HCT116 (cell line): ENCODE results near the gene CFAP54. TPM values are rescaled to one million over a fixed set of nuclear protein-coding genes. Genes with fewer than 3 reads are reported as not detected.

Experiments used
- ATAC-seq: fragments of 200-7000 bp; cut with Tn5 transposase; 2 replicates; pipeline ENCODE4 v1.9.1; 2020; ENCODE audit warnings: mild to moderate bottlenecking, moderate library complexity
- BruUV-seq: library from RNA; stranded (reverse); fragments of 400-500 nt; replicated peaks from 2 replicates; lab custom pipeline; 2021; lab: Mats Ljungman, UMichigan
- CTCF ChIA-PET: fragments of 300-600 bp; sonication (Branson Sonifier 250); formaldehyde crosslinking; loops from one replicate; lab custom pipeline; 2021; ENCODE audit warnings: antibody characterized with exemption; lab: Charles Lee
- POLR2A ChIA-PET: fragments of 300-600, 350-600 bp; sonication (Branson Sonifier 250); formaldehyde crosslinking; loops from one replicate; lab custom pipeline; 2021; ENCODE audit warnings: antibody characterized with exemption; lab: Charles Lee
- RAD21 ChIA-PET, 2 experiments: fragments of 300-600 bp; sonication (Branson Sonifier 250); formaldehyde crosslinking; loops; one replicate each; lab custom pipeline; 2023; ENCODE audit warnings: low total read pairs in 2 of 2; ENCODE audit not compliant: uncharacterized antibody in 2 of 2, unreplicated experiment in 2 of 2, low non-redundant PET in 1 of 2; lab: Charles Lee
- DNase-seq: peaks from one replicate; pipeline ENCODE4 v3.0.0-alpha.2; 2010; ENCODE audit warnings: low read depth, low spot score
- H2AFZ ChIP-seq: fragments of 200-600 bp; shearing (Covaris generic), sonication (generic); 2 replicates; pipeline ENCODE4 v1.6.1; 2017; ENCODE audit warnings: low read depth, mixed run types, mixed read lengths, antibody characterized with exemption, low read length; ENCODE audit not compliant: poor library complexity, severe bottlenecking
- H3K27ac ChIP-seq: 2 replicates; pipeline ENCODE4 v1.5.1; 2012; ENCODE audit warnings: low read depth, low read length
- H3K27me3 ChIP-seq: fragments of 200-600 bp; sonication (generic); 2 replicates; pipeline ENCODE4 v1.6.1; 2016; ENCODE audit warnings: mixed run types, low read length, mixed read lengths; ENCODE audit not compliant: insufficient read depth
- H3K36me3 ChIP-seq, 2 experiments: fragments of 200-500 bp in 1 of 2; fragments of 200-600 bp in 1 of 2; sonication (Bioruptor generic) in 1 of 2; sonication (generic) in 1 of 2; 2 replicates each; pipeline versions ENCODE4 v1.5.1 to v1.6.1; 2014 to 2016; ENCODE audit warnings: low read length in 2 of 2, inconsistent platforms in 1 of 2, mixed read lengths in 1 of 2, mixed run types in 1 of 2; ENCODE audit not compliant: insufficient read depth in 2 of 2, control insufficient read depth in 1 of 2
- H3K4me1 ChIP-seq, 2 experiments: fragments of 200-600 bp in 1 of 2; sonication (generic) in 1 of 2; 2 replicates each; pipeline versions ENCODE4 v1.5.1 to v1.6.1; 2012 to 2017; ENCODE audit warnings: low read length in 2 of 2, inconsistent platforms in 1 of 2, mild to moderate bottlenecking in 1 of 2, mixed read lengths in 1 of 2, mixed run types in 1 of 2, moderate library complexity in 1 of 2; ENCODE audit not compliant: insufficient read depth in 2 of 2, control insufficient read depth in 1 of 2
- H3K4me2 ChIP-seq: fragments of 200-600 bp; sonication (generic); 2 replicates; pipeline ENCODE4 v1.6.1; 2017; ENCODE audit warnings: mixed run types, low read length, mixed read lengths
- H3K4me3 ChIP-seq, 2 experiments: fragments of 200-600 bp in 1 of 2; sonication (generic) in 1 of 2; replicated peaks in 1 of 2; 2 replicates each; pipeline ENCODE4 v1.5.1; 2011 to 2016; ENCODE audit warnings: low read length in 2 of 2, control low read depth in 1 of 2, low read depth in 1 of 2, mild to moderate bottlenecking in 1 of 2, mixed read lengths in 1 of 2, mixed run types in 1 of 2
- H3K79me2 ChIP-seq: fragments of 200-600 bp; sonication (generic); 2 replicates; pipeline ENCODE4 v1.6.1; 2017; ENCODE audit warnings: mild to moderate bottlenecking, mixed run types, low read length, moderate library complexity, mixed read lengths; ENCODE audit not compliant: insufficient read depth
- H3K9ac ChIP-seq: fragments of 200-600 bp; sonication (generic); 2 replicates; pipeline ENCODE4 v1.6.1; 2016; ENCODE audit warnings: low read length, mixed read lengths
- H3K9me2 ChIP-seq: fragments of 200-600 bp; sonication (generic), shearing (Covaris generic); 2 replicates; pipeline ENCODE4 v1.6.1; 2017; ENCODE audit warnings: mixed run types, mild to moderate bottlenecking, moderate library complexity; ENCODE audit not compliant: insufficient read depth
- H3K9me3 ChIP-seq, 2 experiments: fragments of 200-500 bp in 1 of 2; fragments of 200-600 bp in 1 of 2; sonication (Bioruptor generic) in 1 of 2; sonication (generic) in 1 of 2; 2 replicates each; pipeline ENCODE4 v1.6.1; 2014 to 2017; ENCODE audit warnings: low read length in 2 of 2, mixed read lengths in 2 of 2, inconsistent platforms in 1 of 2, low read depth in 1 of 2, mild to moderate bottlenecking in 1 of 2, mixed run types in 1 of 2, moderate library complexity in 1 of 2; ENCODE audit not compliant: control insufficient read depth in 1 of 2, insufficient read depth in 1 of 2
- H4K20me1 ChIP-seq: fragments of 200-600 bp; sonication (generic), shearing (Covaris generic); 2 replicates; pipeline ENCODE4 v1.6.1; 2017; ENCODE audit warnings: mixed run types, mild to moderate bottlenecking, moderate library complexity; ENCODE audit not compliant: insufficient read depth
- CBX3 ChIP-seq: IDR thresholded peaks from 2 replicates; pipeline ENCODE4 v1.6.1; 2012; ENCODE audit warnings: low read depth
- CEBPB ChIP-seq: IDR thresholded peaks from 2 replicates; pipeline ENCODE4 v1.6.1; 2012; ENCODE audit warnings: low read depth
- EZH2 ChIP-seq: fragments of 200-600 bp; sonication (generic); IDR thresholded peaks from 2 replicates; pipeline ENCODE4 v1.6.1; 2017; ENCODE audit warnings: antibody characterized with exemption, mixed run types
- EZH2phosphoT487 ChIP-seq: fragments of 200-600 bp; IDR thresholded peaks from 2 replicates; pipeline ENCODE4 v1.6.1; 2018; ENCODE audit warnings: antibody characterized with exemption, borderline replicate concordance
- FOSL1 ChIP-seq: IDR thresholded peaks from 2 replicates; pipeline ENCODE4 v1.6.1; 2012; ENCODE audit warnings: low read depth
- RAD21 ChIP-seq: IDR thresholded peaks from 2 replicates; pipeline ENCODE4 v1.6.1; 2012; ENCODE audit warnings: low read depth, mild to moderate bottlenecking
- SRF ChIP-seq: IDR thresholded peaks from 2 replicates; pipeline ENCODE4 v1.6.1; 2012; ENCODE audit warnings: low read depth
- YY1 ChIP-seq: IDR thresholded peaks from 2 replicates; pipeline ENCODE4 v1.6.1; 2011; ENCODE audit warnings: low read length, low read depth, moderate library complexity, mild to moderate bottlenecking; ENCODE audit not compliant: insufficient replicate concordance; ENCODE audit errors: extremely low read depth
- ZFX ChIP-seq: fragments of 450-650 bp; IDR thresholded peaks from 2 replicates; pipeline ENCODE4 v1.6.1; 2017
- ZNF274 ChIP-seq: fragments of 200-500 bp; sonication (Bioruptor generic); IDR thresholded peaks from 2 replicates; pipeline ENCODE4 v1.6.1; 2014; ENCODE audit warnings: mild to moderate bottlenecking, low read depth, low read length, inconsistent platforms
- intact Hi-C: fragments of 100-400 bp; cut with micrococcal nuclease; formaldehyde crosslinking; loops from 2 replicates; pipeline ENCODE4 v1.10.0; 2022
- total RNA-seq: library from RNA; stranded (reverse); gene quantifications from one replicate; pipeline ENCODE4 v1.2.1, GENCODE V29; 2021; ENCODE audit not compliant: unreplicated experiment
- TF ChIP-seq, protein P1 (sequence below), 3 experiments: fragments of 200-600 bp in 1 of 3; sonication (generic) in 1 of 3; IDR thresholded peaks in 2 of 3; conservative IDR thresholded peaks in 1 of 3; 2 replicates each; pipeline ENCODE4 v1.5.1; 2012 to 2017; ENCODE audit warnings: low read depth in 2 of 3, low read length in 2 of 3, antibody characterized with exemption in 1 of 3, borderline replicate concordance in 1 of 3, control low read depth in 1 of 3, mild to moderate bottlenecking in 1 of 3, mixed read lengths in 1 of 3, mixed run types in 1 of 3, moderate library complexity in 1 of 3; ENCODE audit not compliant: insufficient read depth in 1 of 3

Gene CFAP54
- total RNA-seq, 1 experiment from 2014 or later: 0.25 TPM

DNA sequence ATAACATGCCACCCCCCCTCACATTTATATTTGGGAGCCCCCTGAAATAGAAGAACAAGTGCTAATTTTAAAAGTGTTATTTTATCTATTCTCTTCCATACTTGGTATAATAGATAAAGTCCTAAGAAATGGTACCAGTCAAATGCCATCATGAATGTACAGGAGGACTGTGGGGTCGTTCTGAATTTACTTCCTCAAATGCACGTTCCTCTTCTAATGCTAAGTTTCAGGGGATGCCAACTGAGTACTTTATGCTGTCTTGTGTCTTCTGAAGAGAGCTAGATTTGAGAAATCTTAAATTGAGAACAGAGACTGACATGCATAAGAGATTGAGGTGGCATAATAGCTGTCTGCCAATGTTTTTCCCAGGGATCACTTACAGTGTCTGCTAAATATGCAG, 59.0 kb downstream of the CFAP54 start:
- ChIA-PET RAD21 (no interaction called here), POLR2A (no interaction called here), CTCF (no interaction called here)
- no peak overlapping the region for H3K9ac ChIP-seq
- no peak overlapping the region for H2AFZ ChIP-seq
- no peaks in the 10 kb centered on the region for H3K27me3 ChIP-seq
- TF ChIP-seq RAD21 (no peak), YY1 (no peak), SRF (no peak), EZH2 (no peak), FOSL1 (no peak), EZH2phosphoT487 (no peak), ZNF274 (no peak), CEBPB (no peak), ZFX (no peak), CBX3 (no peak)
- TF ChIP-seq, protein P1, sequence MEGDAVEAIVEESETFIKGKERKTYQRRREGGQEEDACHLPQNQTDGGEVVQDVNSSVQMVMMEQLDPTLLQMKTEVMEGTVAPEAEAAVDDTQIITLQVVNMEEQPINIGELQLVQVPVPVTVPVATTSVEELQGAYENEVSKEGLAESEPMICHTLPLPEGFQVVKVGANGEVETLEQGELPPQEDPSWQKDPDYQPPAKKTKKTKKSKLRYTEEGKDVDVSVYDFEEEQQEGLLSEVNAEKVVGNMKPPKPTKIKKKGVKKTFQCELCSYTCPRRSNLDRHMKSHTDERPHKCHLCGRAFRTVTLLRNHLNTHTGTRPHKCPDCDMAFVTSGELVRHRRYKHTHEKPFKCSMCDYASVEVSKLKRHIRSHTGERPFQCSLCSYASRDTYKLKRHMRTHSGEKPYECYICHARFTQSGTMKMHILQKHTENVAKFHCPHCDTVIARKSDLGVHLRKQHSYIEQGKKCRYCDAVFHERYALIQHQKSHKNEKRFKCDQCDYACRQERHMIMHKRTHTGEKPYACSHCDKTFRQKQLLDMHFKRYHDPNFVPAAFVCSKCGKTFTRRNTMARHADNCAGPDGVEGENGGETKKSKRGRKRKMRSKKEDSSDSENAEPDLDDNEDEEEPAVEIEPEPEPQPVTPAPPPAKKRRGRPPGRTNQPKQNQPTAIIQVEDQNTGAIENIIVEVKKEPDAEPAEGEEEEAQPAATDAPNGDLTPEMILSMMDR (IDR thresholded peaks at IDR 0.05 in 2 of 3, conservative IDR thresholded peaks at IDR 0.05 in 1 of 3; ENCODE audit: borderline replicate concordance in 1 of 3, insufficient read depth in 1 of 3, low read depth in 2 of 3, low read length in 2 of 3): no peak
- H3K9me3 ChIP-seq: no peaks in the 10 kb centered on the region
- H3K36me3 ChIP-seq: no peaks in the 10 kb centered on the region
- no peaks in the 10 kb centered on the region for H3K79me2 ChIP-seq
- H3K4me2 ChIP-seq: no peak overlapping the region
- no peak overlapping the region for H3K27ac ChIP-seq
- H3K4me1 ChIP-seq: no peaks in the 10 kb centered on the region
- BruUV-seq: no TSS peak
- DNase-seq (no peak), ATAC-seq (no peak)
- intact Hi-C loops: no loop called here
- H3K4me3 ChIP-seq: no peak overlapping the region
- H4K20me1 ChIP-seq: no peaks in the 10 kb centered on the region
- H3K9me2 ChIP-seq: no peaks in the 10 kb centered on the region
